ENCODE measurements around the gene TMEM178B. TPM values are rescaled to one million over a fixed set of nuclear protein-coding genes. Genes with fewer than 3 reads are reported as not detected.

The TMEM178B gene
- total RNA-seq, 6 experiments from 2014 or later, result under 0.01 to 0.53 (median 0.13) TPM; not detected in 2

- H3K4me1 ChIP-seq, result no peaks in the 10 kb centered on the region
- 65% methylated on average over 3 of the region's 3 CpGs for WGBS (ENCODE audit: insufficient coverage, low coverage, low lambda C conversion rate, missing lambda C conversion rate)
- intact Hi-C loops (cut with DNase I), result no loop called here
- H3K9me3 ChIP-seq, result no peaks in the 10 kb centered on the region
- H3K27ac ChIP-seq, result no peak overlapping the region
- DNase-seq (no peak), ATAC-seq (no peak)
- H3K27me3 ChIP-seq, result no peaks in the 10 kb centered on the region
- H3K4me3 ChIP-seq, result no peak overlapping the region
- no peak for TF ChIP-seq POLR2A (IDR thresholded peaks at IDR 0.05)
- no peak for TF ChIP-seq CTCF (IDR thresholded peaks at IDR 0.05)
- H3K36me3 ChIP-seq, result no peaks in the 10 kb centered on the region
Measured at GRCh38 chr7:141302617-141303016, 228.8 kb downstream of the TMEM178B start.

- ATAC-seq (no peak), DNase-seq (no peak)
- Histone ChIP-seq H3K27ac (no peak overlapping the region), H3K27me3 (no peaks in the 10 kb centered on the region), H3K4me3 (no peak overlapping the region), H3K36me3 (no peaks in the 10 kb centered on the region), H3K9me3 (no peaks in the 10 kb centered on the region), H3K4me1 (no peaks in the 10 kb centered on the region)
- WGBS (ENCODE audit: insufficient coverage, low coverage, low lambda C conversion rate, missing lambda C conversion rate), result 56% methylated on average over 2 of the region's 2 CpGs
- TF ChIP-seq CTCF (IDR thresholded peaks at IDR 0.05) (no peak), POLR2A (IDR thresholded peaks at IDR 0.05) (no peak)
- intact Hi-C loops (cut with DNase I), result no loop called here
Measured at GRCh38 chr7:141304291-141304690, 230.4 kb downstream of the TMEM178B start.

GRCh38 chr7:141306081-141306480 lies 232.2 kb downstream of the TMEM178B start:
- Histone ChIP-seq H3K36me3 (no peaks in the 10 kb centered on the region), H3K4me1 (no peaks in the 10 kb centered on the region), H3K4me3 (no peak overlapping the region), H3K9me3 (no peaks in the 10 kb centered on the region), H3K27me3 (no peaks in the 10 kb centered on the region), H3K27ac (no peak overlapping the region)
- WGBS (ENCODE audit: insufficient coverage, low coverage, low lambda C conversion rate, missing lambda C conversion rate), result 69% methylated on average over 4 of the region's 4 CpGs
- intact Hi-C loops (cut with DNase I), result no loop called here
- no peak for DNase-seq
- TF ChIP-seq POLR2A (IDR thresholded peaks at IDR 0.05) (no peak), CTCF (IDR thresholded peaks at IDR 0.05) (no peak)
- ATAC-seq, result no peak

- DNase-seq (no peak), ATAC-seq (no peak)
- 51% methylated on average over 2 of the region's 2 CpGs for WGBS (ENCODE audit: insufficient coverage, low coverage, low lambda C conversion rate, missing lambda C conversion rate)
- no peak overlapping the region for H3K4me3 ChIP-seq
- H3K27me3 ChIP-seq, result no peaks in the 10 kb centered on the region
- no peak overlapping the region for H3K27ac ChIP-seq
- TF ChIP-seq CTCF (IDR thresholded peaks at IDR 0.05), result no peak
- no peak for TF ChIP-seq POLR2A (IDR thresholded peaks at IDR 0.05)
- no peaks in the 10 kb centered on the region for H3K9me3 ChIP-seq
- no peaks in the 10 kb centered on the region for H3K4me1 ChIP-seq
- intact Hi-C loops (cut with DNase I), result no loop called here
- H3K36me3 ChIP-seq, result no peaks in the 10 kb centered on the region
Measured at GRCh38 chr7:141312395-141312794, 238.5 kb downstream of the TMEM178B start.

Data from right lobe of liver (tissue), 6 donors.